ENCODE results near the gene CHRM5.

The CHRM5 gene

GRCh38 chr15:34101366-34102174 lies 133.3 kb downstream of the CHRM5 start, which contains the start of the genes EMC7 and PGBD4:
TSS of gene EMC7 (minus strand) at chr15:34101862. CDS start at chr15:34101839, 23 bp downstream.
TSS of gene PGBD4 (plus strand) at chr15:34102083. CDS start at chr15:34102532, 449 bp downstream.
- peak; percentile 100 for DNase-seq (ENCODE audit: low read depth, low spot score)

GRCh38 chr15:34102175-34102925 lies 134.1 kb downstream of the CHRM5 start:
- DNase-seq (ENCODE audit: low read depth, low spot score): no peak

- DNase-seq (ENCODE audit: low read depth, low spot score): no peak
Observed at GRCh38 chr15:34106423-34106822, 138.1 kb downstream of the CHRM5 start.

GRCh38 chr15:34107315-34107714 lies 139.0 kb downstream of the CHRM5 start:
- no peak for DNase-seq (ENCODE audit: low read depth, low spot score)

GRCh38 chr15:34109797-34110663 lies 141.7 kb downstream of the CHRM5 start:
- peak; percentile 66 for DNase-seq (ENCODE audit: low read depth, low spot score)

- DNase-seq (ENCODE audit: low read depth, low spot score): no peak
Observed at GRCh38 chr15:34111488-34111887, 143.2 kb downstream of the CHRM5 start.

GRCh38 chr15:34114215-34114614 lies 145.9 kb downstream of the CHRM5 start:
- no peak for DNase-seq (ENCODE audit: low read depth, low spot score)

- no peak for DNase-seq (ENCODE audit: low read depth, low spot score)
Observed at GRCh38 chr15:34114739-34115138, 146.4 kb downstream of the CHRM5 start.

GRCh38 chr15:34116620-34117019 lies 148.3 kb downstream of the CHRM5 start:
- DNase-seq (ENCODE audit: low read depth, low spot score): peak; percentile 77
